Mucosa of rectum (tissue), 2 donors: ENCODE measurements around the gene PHYKPL.
"Not testable (repeated sequence)": the region's sequence is repeated elsewhere in the genome, so short reads cannot be mapped to it uniquely, and the experiment has no call there.

Source experiments
- H3K27ac ChIP-seq, 2 donors: one replicate each; pipeline ENCODE4 v1.7.0; 2013; ENCODE audit warnings: inconsistent platforms in 2 of 2, low read depth in 2 of 2, low read length in 2 of 2
- H3K27me3 ChIP-seq, 2 donors: one replicate each; pipeline ENCODE4 v1.7.0; 2013; ENCODE audit warnings: low read length in 2 of 2; ENCODE audit not compliant: control insufficient read depth in 2 of 2, insufficient read depth in 2 of 2
- H3K36me3 ChIP-seq, 2 donors: one replicate each; pipeline ENCODE4 v1.7.0; 2013; ENCODE audit warnings: low read length in 2 of 2; ENCODE audit not compliant: control insufficient read depth in 2 of 2, insufficient read depth in 2 of 2
- H3K4me1 ChIP-seq, 2 donors: one replicate each; pipeline ENCODE4 v1.7.0; 2013; ENCODE audit warnings: low read length in 2 of 2, mild to moderate bottlenecking in 1 of 2; ENCODE audit not compliant: control insufficient read depth in 2 of 2, insufficient read depth in 2 of 2
- H3K4me3 ChIP-seq, 2 donors: one replicate each; pipeline ENCODE4 v1.7.0; 2013; ENCODE audit warnings: low read length in 2 of 2
- H3K9ac ChIP-seq, 2 donors: one replicate each; pipeline ENCODE4 v1.7.0; 2013; ENCODE audit warnings: low read length in 2 of 2, low read depth in 1 of 2, mild to moderate bottlenecking in 1 of 2
- H3K9me3 ChIP-seq, 2 donors: one replicate each; pipeline ENCODE4 v1.7.0; 2013; ENCODE audit warnings: low read length in 2 of 2; ENCODE audit not compliant: control insufficient read depth in 2 of 2
- donor health status: healthy.
- donor health status: Normal muscosa, but diverticular disease.

PHYKPL gene

DNA sequence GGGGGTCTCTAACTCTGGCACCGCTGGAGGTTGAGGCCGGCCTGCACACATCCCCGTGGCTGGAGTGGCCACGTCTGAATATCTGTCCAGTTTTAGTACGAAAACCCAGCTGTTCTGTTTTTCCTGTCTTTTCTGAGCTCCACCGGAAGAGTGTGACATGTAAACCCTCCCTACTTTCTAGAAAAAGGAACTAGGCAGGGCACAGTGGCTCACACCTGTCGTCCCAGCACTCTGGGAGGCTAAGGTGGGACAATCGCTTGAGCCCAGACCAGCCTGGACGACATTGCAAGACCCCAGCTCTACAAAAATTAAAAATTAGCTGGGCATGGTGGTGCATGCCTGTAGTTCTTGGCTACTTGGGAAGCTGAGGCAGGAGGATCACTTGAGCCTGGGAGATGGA lies 8.2 kb upstream of the PHYKPL start:
- Histone ChIP-seq H3K27me3 (no peaks in the 10 kb centered on the region), H3K4me3 (no peak overlapping the region), H3K9me3 (no peaks in the 10 kb centered on the region), H3K4me1 (peaks cover 28 to 31% of the 10 kb centered on the region in 2 donors), H3K36me3 (no peaks in the 10 kb centered on the region), H3K9ac (no peak overlapping the region), H3K27ac (peak overlapping the region in 1 of 2 donors; percentile 43)

DNA sequence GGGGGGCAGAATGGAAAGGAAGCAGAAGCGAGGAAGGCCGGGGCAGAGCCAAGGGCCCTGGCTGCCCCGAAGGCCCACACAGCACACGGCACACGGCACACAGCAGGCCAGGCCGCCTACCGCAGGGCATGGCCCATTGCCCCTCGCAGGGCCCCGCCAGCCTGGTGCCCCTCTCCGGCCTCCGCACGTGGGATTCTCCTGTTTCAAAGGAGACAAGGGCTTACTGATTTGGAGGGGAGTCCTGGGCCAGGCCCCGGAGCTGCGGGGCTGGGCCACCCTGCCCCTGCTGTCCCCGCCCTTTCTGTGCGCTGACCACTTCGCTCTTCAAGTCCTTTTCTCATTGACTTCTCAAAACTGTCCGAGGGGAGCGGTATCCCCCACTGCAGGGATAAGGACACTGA lies 7.7 kb upstream of the PHYKPL start:
- Histone ChIP-seq H3K4me1 (peaks cover 28 to 31% of the 10 kb centered on the region in 2 donors), H3K27ac (peak overlapping the region; percentile 7 to 43)

DNA sequence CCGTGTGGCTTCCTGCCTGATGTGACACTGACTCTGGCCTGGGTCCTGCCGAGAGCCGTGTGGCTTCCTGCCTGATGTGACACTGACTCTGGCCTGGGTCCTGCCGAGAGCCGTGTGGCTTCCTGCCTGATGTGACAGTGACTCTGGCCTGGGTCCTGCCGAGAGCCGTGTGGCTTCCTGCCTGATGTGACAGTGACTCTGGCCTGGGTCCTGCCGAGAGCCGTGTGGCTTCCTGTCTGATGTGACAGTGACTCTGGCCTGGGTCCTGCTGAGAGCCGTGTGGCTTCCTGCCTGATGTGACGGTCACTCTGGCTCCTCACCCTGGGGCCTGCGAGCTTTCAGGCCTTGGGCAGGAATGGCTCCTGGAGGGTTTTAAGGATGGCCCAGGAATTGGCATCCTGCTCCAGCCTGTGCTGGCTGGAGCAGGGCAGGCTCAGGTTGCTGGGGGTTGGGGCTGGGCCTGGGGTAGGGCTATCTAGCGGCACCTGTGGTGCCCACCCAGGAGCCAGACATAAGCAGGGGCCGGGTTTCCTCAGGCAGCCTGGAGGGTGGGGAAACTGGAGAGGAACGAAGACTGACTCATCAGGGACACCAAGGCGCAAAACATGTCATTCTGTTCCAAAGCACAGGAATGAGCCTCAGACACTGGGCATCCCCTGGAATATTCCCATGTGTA lies 7.2 kb upstream of the PHYKPL start:
- H3K27ac ChIP-seq: peak overlapping the region; percentile 7 to 43
- not testable (repeated sequence) for H3K9ac ChIP-seq, H3K4me3 ChIP-seq

More for the DNA sequence above, 7.7 kb upstream of the PHYKPL start:
- Histone ChIP-seq H3K9me3 (no peaks in the 10 kb centered on the region), H3K27me3 (no peaks in the 10 kb centered on the region), H3K9ac (no peak overlapping the region), H3K4me3 (no peak overlapping the region), H3K36me3 (no peaks in the 10 kb centered on the region)

DNA sequence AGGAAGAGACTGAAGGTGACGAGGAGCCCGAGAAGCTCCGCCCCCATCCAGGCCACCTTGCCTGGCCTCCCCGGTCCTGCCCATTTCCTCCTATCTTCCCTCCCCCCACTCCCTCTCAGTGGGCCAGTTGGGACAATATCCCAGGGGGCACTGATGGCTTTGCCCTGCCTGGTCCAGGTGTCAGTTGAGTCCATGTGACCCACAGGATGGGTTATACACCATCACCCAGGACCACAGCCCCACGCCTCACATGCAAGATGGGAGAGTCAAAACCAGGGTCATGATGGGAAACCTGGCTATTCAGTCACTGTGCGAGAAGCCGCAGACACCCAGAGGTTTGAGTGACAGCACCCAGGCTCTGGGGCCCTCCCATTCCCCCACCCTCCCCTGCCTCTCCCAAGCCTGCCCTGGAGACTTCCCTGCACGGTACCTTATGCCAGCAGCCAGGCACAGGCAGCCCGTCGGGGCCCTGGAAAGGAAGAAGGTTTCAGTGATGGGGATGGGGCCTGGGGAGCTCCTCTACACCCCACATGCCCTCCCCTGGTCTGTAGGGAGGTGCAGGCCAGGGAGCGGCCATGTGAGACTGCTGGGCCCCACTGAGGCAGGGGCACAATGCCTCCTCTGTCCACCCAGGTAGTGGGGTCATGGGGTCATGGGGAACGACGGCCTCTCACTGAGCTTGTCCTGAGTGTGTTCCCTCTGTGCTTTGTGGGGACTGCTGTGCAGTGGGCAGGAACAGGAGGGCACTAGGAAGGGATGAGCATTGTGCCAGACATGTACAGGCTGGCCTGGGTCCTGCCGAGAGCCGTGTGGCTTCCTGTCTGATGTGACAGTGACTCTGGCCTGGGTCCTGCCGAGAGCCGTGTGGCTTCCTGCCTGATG lies 6.3 kb upstream of the PHYKPL start:
- H3K9ac ChIP-seq: no peak overlapping the region
- no peaks in the 10 kb centered on the region for H3K36me3 ChIP-seq
- H3K4me3 ChIP-seq: no peak overlapping the region
- no peaks in the 10 kb centered on the region for H3K9me3 ChIP-seq
- no peaks in the 10 kb centered on the region for H3K27me3 ChIP-seq
- peaks cover 36% of the 10 kb centered on the region in 2 donors for H3K4me1 ChIP-seq
- H3K27ac ChIP-seq: peak overlapping the region; percentile 44 to 79

More for the DNA sequence above, 7.2 kb upstream of the PHYKPL start:
- H3K27me3 ChIP-seq, H3K36me3 ChIP-seq, H3K9me3 ChIP-seq: not testable (repeated sequence)
- H3K4me1 ChIP-seq: peaks cover 31 to 33% of the 10 kb centered on the region in 2 donors

DNA sequence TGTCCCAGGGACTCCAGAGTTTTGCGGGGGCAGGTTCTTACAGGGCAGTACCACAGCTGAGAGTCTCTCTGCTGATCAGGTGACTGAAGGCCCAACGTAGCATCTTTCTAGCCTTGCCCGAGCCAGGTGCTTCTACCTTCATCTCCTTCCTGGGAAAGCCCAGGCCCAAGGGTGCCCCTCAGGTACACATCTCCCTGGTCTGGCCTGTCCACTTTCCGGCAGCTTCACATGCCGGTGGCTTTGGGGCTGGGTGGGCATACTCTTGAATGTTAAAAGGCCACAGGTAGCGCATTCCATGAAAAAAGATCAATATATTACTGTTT lies 5.7 kb upstream of the PHYKPL start:
- no peak overlapping the region for H3K4me3 ChIP-seq
- H3K27ac ChIP-seq: peak overlapping the region in 1 of 2 donors; percentile 63
- H3K9ac ChIP-seq: no peak overlapping the region
- H3K4me1 ChIP-seq: peaks cover 37 to 38% of the 10 kb centered on the region in 2 donors
- H3K27me3 ChIP-seq: no peaks in the 10 kb centered on the region
- no peaks in the 10 kb centered on the region for H3K9me3 ChIP-seq
- H3K36me3 ChIP-seq: no peaks in the 10 kb centered on the region

DNA sequence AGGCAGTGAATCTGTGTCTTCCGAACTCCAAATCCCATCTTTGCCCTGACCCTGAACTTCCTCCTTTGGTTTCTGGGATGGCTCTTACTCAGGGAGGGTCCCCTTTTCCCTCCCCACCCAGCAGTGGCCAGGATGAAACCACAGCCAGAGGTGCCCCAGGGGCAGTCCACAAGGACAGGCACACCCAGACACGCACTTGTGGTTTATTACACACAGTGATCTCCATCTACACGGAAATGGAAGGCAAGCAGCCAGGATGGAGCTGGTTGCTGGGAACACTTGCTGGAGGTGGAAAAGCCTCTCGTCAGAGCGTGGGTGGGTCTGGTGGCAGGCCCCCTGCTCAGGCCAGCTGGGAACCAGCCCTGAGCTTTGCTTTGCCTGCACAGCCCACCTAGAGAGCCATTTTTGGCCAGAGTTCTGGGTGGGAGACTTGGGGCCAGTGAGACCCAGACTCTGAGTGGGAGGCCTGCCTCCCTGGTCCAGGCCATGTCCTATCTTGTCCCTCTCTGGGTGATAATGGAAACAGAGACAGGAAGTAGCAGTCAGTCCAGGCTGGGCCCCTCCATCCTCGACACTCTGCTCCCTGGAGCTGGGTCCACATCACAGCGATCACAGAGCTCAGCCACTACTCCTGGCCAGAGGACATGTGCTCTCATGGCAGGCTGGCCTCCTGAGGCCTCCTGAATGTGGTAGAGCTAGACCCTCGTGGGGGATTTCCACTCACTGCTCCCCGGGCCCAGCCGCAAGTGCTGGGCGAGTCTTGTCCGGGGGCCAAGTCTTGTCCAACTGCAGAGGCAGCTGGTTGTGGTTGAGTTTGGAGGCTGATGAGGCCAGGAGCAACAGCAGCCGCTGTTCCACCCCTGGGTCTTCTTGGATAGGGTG lies 5.1 kb upstream of the PHYKPL start:
- Histone ChIP-seq H3K36me3 (no peaks in the 10 kb centered on the region), H3K4me1 (peaks cover 43 to 44% of the 10 kb centered on the region in 2 donors), H3K4me3 (no peak overlapping the region), H3K9me3 (no peaks in the 10 kb centered on the region), H3K27ac (peak overlapping the region; percentile 61 to 63), H3K27me3 (no peaks in the 10 kb centered on the region), H3K9ac (peak overlapping the region; percentile 22 to 32)

DNA sequence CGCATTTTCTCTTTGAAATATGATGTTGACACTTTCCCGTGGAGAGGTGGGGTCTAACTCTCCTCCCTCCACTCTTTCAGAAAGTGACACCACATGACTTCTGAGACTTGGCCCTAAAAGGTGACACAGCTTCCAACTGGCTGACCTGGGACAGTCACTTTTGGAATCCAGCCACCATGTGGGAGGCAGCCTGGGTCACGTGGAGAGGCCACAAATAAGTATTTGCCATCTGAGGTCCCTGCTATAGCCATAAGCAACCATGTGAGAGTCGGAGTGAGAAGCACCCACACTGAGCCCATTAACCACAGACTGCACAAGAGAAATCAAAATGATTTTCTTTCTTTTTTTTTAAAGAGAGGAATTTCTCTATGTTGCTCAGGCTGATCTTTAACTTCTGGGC lies 4.1 kb upstream of the PHYKPL start:
- Histone ChIP-seq H3K27ac (peak overlapping the region; percentile 57 to 63), H3K4me3 (no peak overlapping the region), H3K9me3 (no peaks in the 10 kb centered on the region), H3K4me1 (peaks cover 45 to 47% of the 10 kb centered on the region in 2 donors), H3K9ac (no peak overlapping the region), H3K36me3 (no peaks in the 10 kb centered on the region), H3K27me3 (no peaks in the 10 kb centered on the region)

DNA sequence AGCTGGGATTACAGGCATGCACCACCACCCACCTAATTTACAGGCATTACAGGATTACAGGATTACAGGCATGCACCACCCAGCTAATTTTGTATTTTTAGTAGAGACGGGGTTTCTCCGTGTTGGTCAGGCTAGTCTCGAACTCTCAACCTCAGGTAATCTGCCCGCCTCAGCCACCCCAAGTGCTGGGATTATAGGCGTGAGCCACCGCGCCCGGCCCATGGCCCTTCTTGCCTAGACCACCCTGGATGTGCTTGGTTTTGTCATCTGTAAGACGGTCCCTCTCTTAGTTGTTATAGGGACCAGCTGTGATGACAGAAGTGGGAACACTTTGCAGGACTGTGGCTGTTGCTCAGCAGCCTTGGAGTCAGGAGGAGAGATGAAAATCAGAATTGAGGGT lies 3.5 kb upstream of the PHYKPL start:
- Histone ChIP-seq H3K4me1 (peaks cover 51 to 52% of the 10 kb centered on the region in 2 donors), H3K9ac (no peak overlapping the region), H3K36me3 (peaks cover under 1% of the 10 kb centered on the region in 2 donors), H3K27me3 (no peaks in the 10 kb centered on the region), H3K9me3 (no peaks in the 10 kb centered on the region), H3K27ac (no peak overlapping the region), H3K4me3 (no peak overlapping the region)

DNA sequence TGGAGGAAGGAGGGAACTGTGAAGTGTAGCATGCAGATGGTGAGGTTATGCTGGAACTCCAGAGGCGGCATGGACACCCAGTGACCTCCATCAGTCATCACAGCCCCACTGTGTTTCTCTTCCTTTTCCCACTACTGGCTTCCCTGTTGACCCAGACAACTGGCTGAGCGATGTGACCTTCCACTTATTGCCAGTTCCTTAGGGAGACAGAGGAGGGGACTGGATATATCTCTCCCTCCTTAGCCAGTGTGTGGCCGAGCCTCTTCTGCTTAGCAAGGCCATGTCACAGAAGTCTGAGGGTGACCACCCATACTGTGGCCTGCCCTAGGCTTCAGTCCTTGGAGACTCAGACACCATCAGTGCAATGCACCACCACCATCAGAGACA lies 3.0 kb upstream of the PHYKPL start:
- Histone ChIP-seq H3K9me3 (no peaks in the 10 kb centered on the region), H3K27me3 (no peaks in the 10 kb centered on the region), H3K9ac (no peak overlapping the region), H3K4me1 (peaks cover 56 to 58% of the 10 kb centered on the region in 2 donors), H3K27ac (no peak overlapping the region), H3K4me3 (no peak overlapping the region), H3K36me3 (peaks cover 4 to 6% of the 10 kb centered on the region in 2 donors)
